ENCODE results near the gene FXYD7. TPM values are rescaled to one million over a fixed set of nuclear protein-coding genes. Genes with fewer than 3 reads are reported as not detected.

FXYD7 gene
- total and polyA plus RNA-seq, 2 of the 4 experiments (the other 2 are of a cell fraction) = 0.31 TPM; not detected in 1

DNA sequence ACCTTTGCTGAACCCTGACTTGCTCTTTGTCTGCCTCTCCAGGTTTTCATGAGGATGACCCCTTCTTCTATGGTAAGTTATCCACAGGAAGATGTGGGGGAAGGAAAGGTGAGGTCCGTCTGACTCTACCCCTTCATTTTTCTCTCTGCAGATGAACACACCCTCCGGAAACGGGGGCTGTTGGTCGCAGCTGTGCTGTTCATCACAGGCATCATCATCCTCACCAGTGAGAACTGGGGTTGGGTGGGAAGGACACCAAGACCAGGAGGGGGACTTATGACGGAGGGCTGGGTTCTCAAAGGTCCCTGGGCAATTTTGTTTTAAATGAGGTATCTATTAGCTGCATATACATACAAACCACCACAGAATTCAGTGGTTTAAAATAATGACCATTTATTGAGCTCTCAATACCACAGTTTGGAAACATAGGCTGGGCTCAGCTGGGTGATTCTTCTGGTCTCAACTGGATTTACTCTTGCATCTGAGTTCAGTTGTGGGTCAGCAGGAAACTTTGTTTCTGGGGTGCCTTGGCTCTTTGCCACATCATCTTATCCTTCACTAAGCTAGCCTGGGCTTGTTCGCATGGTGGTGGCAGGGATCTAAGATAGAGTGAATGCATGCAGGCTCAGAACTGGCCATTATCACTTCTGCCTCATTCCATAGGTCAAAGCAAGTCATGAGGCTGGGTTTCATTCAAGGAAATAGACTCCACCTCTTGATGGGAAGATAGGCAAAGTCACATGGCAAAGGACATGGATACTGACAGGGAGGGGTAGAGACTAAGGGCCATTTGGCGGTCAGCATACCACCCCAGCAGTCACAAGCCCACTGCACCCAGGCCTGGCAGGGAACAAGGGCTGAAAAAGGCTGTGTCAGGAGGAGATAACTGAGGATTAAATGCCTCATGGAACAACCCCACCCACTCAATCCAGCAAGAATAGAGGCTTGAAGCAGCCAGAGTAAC is 23.3 kb downstream of the FXYD7 start:
- intact Hi-C loops (cut with micrococcal nuclease) (no loop called here), dilution Hi-C loops (cut with HindIII; ENCODE audit: low sequenced_read_pairs, unreplicated experiment) (no loop called here), in situ Hi-C loops (cut with MboI; ENCODE audit: low sequenced_read_pairs) (no loop called here)
- no peak for DNase-seq
- H2BK20ac ChIP-seq (ENCODE audit: low read depth, low read length) = no peak overlapping the region
- H3K4me1 ChIP-seq (ENCODE audit: control insufficient read depth, insufficient read depth, low read length) = no peaks in the 10 kb centered on the region
- H4K8ac ChIP-seq (ENCODE audit: low read depth in 2 of 2, low read length in 2 of 2) = no peak overlapping the region
- no peak overlapping the region for H4K91ac ChIP-seq (ENCODE audit: insufficient read depth, low read depth, low read length)
- no peak overlapping the region for H2AFZ ChIP-seq (replicated peaks; ENCODE audit: low read length, poor library complexity)
- no peak overlapping the region for H2AK5ac ChIP-seq (ENCODE audit: low read depth, low read length)
- no peaks in the 10 kb centered on the region for H3K27me3 ChIP-seq (ENCODE audit: control insufficient read depth, insufficient read depth, low read length)
- no peak overlapping the region for H3K9ac ChIP-seq (ENCODE audit: low read depth, low read length)
- CTCF ChIA-PET = no interaction called here
- no peak overlapping the region for H2BK5ac ChIP-seq (ENCODE audit: low read depth, low read length, poor library complexity, severe bottlenecking)
- no peak overlapping the region for H3K14ac ChIP-seq (replicated peaks; ENCODE audit: low read depth, low read length)
- BruUV-seq (replicated peaks) = no TSS peak
- POLR2A ChIA-PET (ENCODE audit: unreplicated experiment) = no interaction called here
- H4K5ac ChIP-seq (ENCODE audit: low read depth, low read length) = no peak overlapping the region
- H3K4ac ChIP-seq (ENCODE audit: low read depth, low read length) = no peak overlapping the region
- no peak overlapping the region for H3K23ac ChIP-seq (ENCODE audit: low read depth, low read length)
- H3K79me1 ChIP-seq (ENCODE audit: low read depth in 1 of 2, low read length in 2 of 2) = peaks cover 5% of the 10 kb centered on the region in 2 experiments; a peak in 3 of 4 replicates
- ATAC-seq (ENCODE audit: low read depth) = no peak
- H3K36me3 ChIP-seq (ENCODE audit: control insufficient read depth, insufficient read depth, low read length) = peaks cover 48% of the 10 kb centered on the region
- no peak overlapping the region for H2BK15ac ChIP-seq (ENCODE audit: low read depth, low read length)
- H3K4me3 ChIP-seq (ENCODE audit: insufficient read depth, low read depth, low read length) = no peak overlapping the region
- H2AK9ac ChIP-seq (replicated peaks; ENCODE audit: low read depth, low read length, poor library complexity) = no peak overlapping the region
- TF ChIP-seq USF2 (IDR thresholded peaks at IDR 0.05; ENCODE audit: low read depth, low read length) = no peak
- H3K18ac ChIP-seq (ENCODE audit: low read depth, low read length) = no peak overlapping the region
- H3K27ac ChIP-seq (ENCODE audit: insufficient read depth, low read length) = no peak overlapping the region
- no CpG with 5 or more reads among the region's 7 CpGs for WGBS, 2 experiments (ENCODE audit: extremely low coverage in 2 of 2, insufficient read length in 1 of 2)
- H3K4me2 ChIP-seq (ENCODE audit: low read depth, low read length) = no peak overlapping the region
- H2BK120ac ChIP-seq (ENCODE audit: low read depth, low read length) = no peak overlapping the region
- no peaks in the 10 kb centered on the region for H3K9me1 ChIP-seq (ENCODE audit: insufficient read depth, low read length)
- H3K56ac ChIP-seq (ENCODE audit: extremely low read depth, insufficient read depth, low read length) = no peak overlapping the region
- H3K9me3 ChIP-seq (ENCODE audit: control insufficient read depth, insufficient read depth, low read length) = peaks cover 30% of the 10 kb centered on the region
- H4K20me1 ChIP-seq (ENCODE audit: insufficient read depth, low read length) = no peaks in the 10 kb centered on the region
